ENCODE measurements around the gene SMARCD2.

DNA sequence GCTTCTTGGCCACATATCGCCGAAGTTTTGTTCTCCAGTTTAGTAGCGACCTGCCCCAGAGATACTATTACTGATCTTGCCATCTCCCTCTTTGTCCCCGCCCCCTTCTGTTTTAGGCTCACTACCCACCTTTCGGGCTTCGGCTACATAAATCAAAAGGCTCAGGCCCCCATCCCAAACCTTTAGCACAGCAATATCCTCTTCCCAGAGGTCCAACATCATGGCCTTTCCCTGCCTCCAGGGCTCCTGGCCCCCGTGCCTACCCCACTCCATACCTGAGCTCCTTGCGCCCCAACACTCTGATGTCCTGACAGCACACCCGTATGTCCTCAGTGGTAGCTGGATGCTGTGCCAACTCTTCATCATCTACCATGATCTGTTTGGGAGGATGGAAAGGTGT lies 18.1 kb downstream of the SMARCD2 start:
- TF ChIP-seq, protein P1, sequence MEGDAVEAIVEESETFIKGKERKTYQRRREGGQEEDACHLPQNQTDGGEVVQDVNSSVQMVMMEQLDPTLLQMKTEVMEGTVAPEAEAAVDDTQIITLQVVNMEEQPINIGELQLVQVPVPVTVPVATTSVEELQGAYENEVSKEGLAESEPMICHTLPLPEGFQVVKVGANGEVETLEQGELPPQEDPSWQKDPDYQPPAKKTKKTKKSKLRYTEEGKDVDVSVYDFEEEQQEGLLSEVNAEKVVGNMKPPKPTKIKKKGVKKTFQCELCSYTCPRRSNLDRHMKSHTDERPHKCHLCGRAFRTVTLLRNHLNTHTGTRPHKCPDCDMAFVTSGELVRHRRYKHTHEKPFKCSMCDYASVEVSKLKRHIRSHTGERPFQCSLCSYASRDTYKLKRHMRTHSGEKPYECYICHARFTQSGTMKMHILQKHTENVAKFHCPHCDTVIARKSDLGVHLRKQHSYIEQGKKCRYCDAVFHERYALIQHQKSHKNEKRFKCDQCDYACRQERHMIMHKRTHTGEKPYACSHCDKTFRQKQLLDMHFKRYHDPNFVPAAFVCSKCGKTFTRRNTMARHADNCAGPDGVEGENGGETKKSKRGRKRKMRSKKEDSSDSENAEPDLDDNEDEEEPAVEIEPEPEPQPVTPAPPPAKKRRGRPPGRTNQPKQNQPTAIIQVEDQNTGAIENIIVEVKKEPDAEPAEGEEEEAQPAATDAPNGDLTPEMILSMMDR (conservative IDR thresholded peaks at IDR 0.05 in 1 of 2, IDR thresholded peaks at IDR 0.05 in 1 of 2; ENCODE audit: low read depth in 1 of 2, low read length in 2 of 2): no peak
- no peak for TF ChIP-seq EZH2 (IDR thresholded peaks at IDR 0.05; ENCODE audit: low read length, missing control alignments)
